Effector memory CD4-positive, alpha-beta T cell (primary cell): ENCODE measurements around the gene SCAPER.
A peak's percentile ranks its signal among the peaks of the same experiment; 100 is the strongest.
"Not testable (repeated sequence)": the region's sequence is repeated elsewhere in the genome, so short reads cannot be mapped to it uniquely, and the experiment has no call there.

Experiments used
- DNase-seq, 3 donors: peaks; one replicate each; pipeline ENCODE4 v3.0.0-alpha.2; 2020
- H3K27ac ChIP-seq: 2 replicates; pipeline ENCODE4 v1.7.0; 2013; ENCODE audit warnings: mild to moderate bottlenecking, low read length, moderate library complexity; ENCODE audit not compliant: insufficient read depth, poor library complexity, severe bottlenecking
- H3K27me3 ChIP-seq: replicated peaks from 2 replicates; pipeline ENCODE4 v1.7.0; 2013; ENCODE audit warnings: mild to moderate bottlenecking, low read length; ENCODE audit not compliant: insufficient read depth, control insufficient read depth, poor library complexity, severe bottlenecking
- H3K36me3 ChIP-seq: 2 replicates; pipeline ENCODE4 v1.7.0; 2013; ENCODE audit warnings: mild to moderate bottlenecking, low read length, moderate library complexity; ENCODE audit not compliant: control insufficient read depth, insufficient read depth
- H3K4me1 ChIP-seq: 2 replicates; pipeline ENCODE4 v1.7.0; 2013; ENCODE audit warnings: low read length, mild to moderate bottlenecking; ENCODE audit not compliant: control insufficient read depth, insufficient read depth, poor library complexity, severe bottlenecking
- H3K4me3 ChIP-seq: 2 replicates; pipeline ENCODE4 v1.7.0; 2013; ENCODE audit warnings: low read length, low read depth, mild to moderate bottlenecking; ENCODE audit not compliant: insufficient read depth, poor library complexity, severe bottlenecking
- H3K9me3 ChIP-seq: 2 replicates; pipeline ENCODE4 v1.7.0; 2013; ENCODE audit warnings: mild to moderate bottlenecking, low read length, moderate library complexity; ENCODE audit not compliant: control insufficient read depth

SCAPER gene

GRCh38 chr15:76696840-76697239 is 208.3 kb downstream of the SCAPER start:
- Histone ChIP-seq H3K27ac (no peak overlapping the region), H3K36me3 (peaks cover 13% of the 10 kb centered on the region), H3K27me3 (no peaks in the 10 kb centered on the region), H3K4me3 (no peak overlapping the region), H3K4me1 (no peaks in the 10 kb centered on the region), H3K9me3 (no peaks in the 10 kb centered on the region)
- no peak for DNase-seq

- not testable (repeated sequence) for H3K9me3 ChIP-seq, H3K27me3 ChIP-seq, H3K4me3 ChIP-seq, H3K27ac ChIP-seq, H3K4me1 ChIP-seq, H3K36me3 ChIP-seq, DNase-seq
These were observed 212.6 kb downstream of the SCAPER start for GRCh38 chr15:76692546-76692945.

GRCh38 chr15:76687592-76687991 is 217.5 kb downstream of the SCAPER start:
- H3K4me1 ChIP-seq, DNase-seq, H3K27me3 ChIP-seq, H3K9me3 ChIP-seq, H3K36me3 ChIP-seq, H3K27ac ChIP-seq, H3K4me3 ChIP-seq: not testable (repeated sequence)

GRCh38 chr15:76684002-76684401 is 221.1 kb downstream of the SCAPER start:
- Histone ChIP-seq H3K27ac (no peak overlapping the region), H3K9me3 (no peaks in the 10 kb centered on the region), H3K4me1 (no peaks in the 10 kb centered on the region), H3K4me3 (no peak overlapping the region), H3K27me3 (no peaks in the 10 kb centered on the region), H3K36me3 (no peaks in the 10 kb centered on the region)
- DNase-seq, result no peak

GRCh38 chr15:76682833-76683232 is 222.3 kb downstream of the SCAPER start:
- Histone ChIP-seq H3K9me3 (no peaks in the 10 kb centered on the region), H3K4me3 (no peak overlapping the region), H3K27ac (no peak overlapping the region), H3K36me3 (no peaks in the 10 kb centered on the region), H3K27me3 (no peaks in the 10 kb centered on the region), H3K4me1 (no peaks in the 10 kb centered on the region)
- DNase-seq, result no peak

- peak in 1 of 3 donors; percentile 0 for DNase-seq
- Histone ChIP-seq H3K9me3 (no peaks in the 10 kb centered on the region), H3K27ac (no peak overlapping the region), H3K4me3 (no peak overlapping the region), H3K27me3 (no peaks in the 10 kb centered on the region), H3K4me1 (no peaks in the 10 kb centered on the region), H3K36me3 (no peaks in the 10 kb centered on the region)
These were observed 222.9 kb downstream of the SCAPER start for GRCh38 chr15:76682259-76682658.

GRCh38 chr15:76678766-76679165 is 226.4 kb downstream of the SCAPER start:
- no peaks in the 10 kb centered on the region for H3K36me3 ChIP-seq
- H3K9me3 ChIP-seq, result no peaks in the 10 kb centered on the region
- DNase-seq, result no peak
- no peak overlapping the region for H3K4me3 ChIP-seq
- no peak overlapping the region for H3K27ac ChIP-seq
- H3K4me1 ChIP-seq, result no peaks in the 10 kb centered on the region
- H3K27me3 ChIP-seq, result no peaks in the 10 kb centered on the region

- no peaks in the 10 kb centered on the region for H3K4me1 ChIP-seq
- H3K27me3 ChIP-seq, result no peaks in the 10 kb centered on the region
- DNase-seq, result no peak
- no peak overlapping the region for H3K4me3 ChIP-seq
- no peaks in the 10 kb centered on the region for H3K36me3 ChIP-seq
- H3K27ac ChIP-seq, result no peak overlapping the region
- no peaks in the 10 kb centered on the region for H3K9me3 ChIP-seq
These were observed 230.3 kb downstream of the SCAPER start for GRCh38 chr15:76674883-76675282.

- Histone ChIP-seq H3K27me3 (no peaks in the 10 kb centered on the region), H3K27ac (no peak overlapping the region), H3K4me3 (no peak overlapping the region), H3K36me3 (no peaks in the 10 kb centered on the region), H3K4me1 (no peaks in the 10 kb centered on the region), H3K9me3 (no peaks in the 10 kb centered on the region)
- DNase-seq, result no peak
These were observed 235.5 kb downstream of the SCAPER start for GRCh38 chr15:76669521-76670207.

GRCh38 chr15:76668900-76669299 is 236.2 kb downstream of the SCAPER start:
- DNase-seq, result no peak
- no peaks in the 10 kb centered on the region for H3K27me3 ChIP-seq

More at GRCh38 chr15:76668900-76669299, 236.2 kb downstream of the SCAPER start:
- Histone ChIP-seq H3K4me3 (no peak overlapping the region), H3K27ac (no peak overlapping the region), H3K36me3 (no peaks in the 10 kb centered on the region), H3K4me1 (no peaks in the 10 kb centered on the region), H3K9me3 (no peaks in the 10 kb centered on the region)
